Measurements from ENCODE around the gene DAGLA.

- TF ChIP-seq CTCF (IDR thresholded peaks at IDR 0.05): peak in 1 of 7 experiments; percentile 11
- no peak for TF ChIP-seq POLR2A (IDR thresholded peaks at IDR 0.05)
Observed at GRCh38 chr11:61752925-61753521, 72.8 kb downstream of the DAGLA start.
